Peyer's patch (tissue), 4 donors: Measurements from ENCODE around the gene ZNF853. TPM values are rescaled to one million over a fixed set of nuclear protein-coding genes. Genes with fewer than 3 reads are reported as not detected.
"Not testable (repeated sequence)": the region's sequence is repeated elsewhere in the genome, so short reads cannot be mapped to it uniquely, and the experiment has no call there.

ENCODE experiments used
- DNase-seq, 3 donors: peaks; one replicate each; pipeline ENCODE4 v3.0.0-alpha.2; 2017 to 2019
- H3K27ac ChIP-seq, 4 donors: fragments of 200-600 bp; sonication (generic); one replicate each; pipeline ENCODE4 v1.5.1; 2016 to 2019
- H3K27me3 ChIP-seq, 2 donors: fragments of 200-600 bp; sonication (generic); one replicate each; pipeline ENCODE4 v1.5.1; 2019
- H3K36me3 ChIP-seq, 3 donors: fragments of 200-600 bp; sonication (generic); one replicate each; pipeline ENCODE4 v1.5.1; 2016 to 2019
- H3K4me1 ChIP-seq, 4 donors: fragments of 200-600 bp; sonication (generic); one replicate each; pipeline ENCODE4 v1.5.1; 2016 to 2019
- H3K4me3 ChIP-seq, 4 donors: fragments of 200-600 bp; sonication (generic); 1 replicate in 3 of 4; 2 replicates in 1 of 4; pipeline ENCODE4 v1.5.1; 2016 to 2019; ENCODE audit warnings: mild to moderate bottlenecking in 1 of 4
- H3K9me3 ChIP-seq, 4 donors: fragments of 200-600 bp; sonication (generic); one replicate each; pipeline ENCODE4 v1.5.1; 2016 to 2019; ENCODE audit warnings: mild to moderate bottlenecking in 1 of 4
- CTCF ChIP-seq, 6 experiments: fragments of 450-650 bp in 4 of 6; fragments of 200-600 bp in 2 of 6; sonication (generic) in 1 of 6; IDR thresholded peaks; one replicate each; pipeline ENCODE4 v1.5.1; 2017 to 2019; ENCODE audit warnings: antibody characterized with exemption in 6 of 6, mild to moderate bottlenecking in 3 of 6, moderate library complexity in 1 of 6
- POLR2A ChIP-seq, 2 donors: fragments of 450-650 bp; IDR thresholded peaks; one replicate each; pipeline ENCODE4 v1.5.1; 2017; ENCODE audit warnings: antibody characterized with exemption in 2 of 2, mild to moderate bottlenecking in 2 of 2, moderate library complexity in 2 of 2
- total RNA-seq, 4 donors: library from RNA; depleted of rRNA; stranded (reverse); fragments of >200 nt; gene quantifications; one replicate each; pipeline ENCODE4 v1.1.0, GENCODE V29; 2016

Gene ZNF853
- total RNA-seq, 4 donors from 2014 or later = 1.1 to 8.3 (median 2.5) TPM

- Histone ChIP-seq H3K27ac (no peak overlapping the region), H3K4me1 (peaks cover 0 to 6% (median 0%) of the 10 kb centered on the region in 4 donors), H3K4me3 (peak overlapping the region; percentile 51 to 94 (median 72)), H3K27me3 (no peaks in the 10 kb centered on the region), H3K36me3 (peaks cover 0 to 15% (median 0%) of the 10 kb centered on the region in 3 donors), H3K9me3 (no peaks in the 10 kb centered on the region)
- TF ChIP-seq CTCF (IDR thresholded peaks at IDR 0.05) (no peak), POLR2A (IDR thresholded peaks at IDR 0.05) (no peak)
- DNase-seq = no peak
These were observed 39.2 kb upstream of the ZNF853 start for GRCh38 chr7:6576024-6576866.

- DNase-seq = peak in 1 of 3 donors; percentile 50
- H3K27ac ChIP-seq = peak overlapping the region; percentile 84 to 97 (median 88)
- peak overlapping the region; percentile 51 to 94 (median 72) for H3K4me3 ChIP-seq
- not testable (repeated sequence) for H3K27me3 ChIP-seq, H3K9me3 ChIP-seq, H3K4me1 ChIP-seq
- H3K36me3 ChIP-seq = peaks cover 0 to 22% (median 0%) of the 10 kb centered on the region in 3 donors
These were observed 38.5 kb upstream of the ZNF853 start for GRCh38 chr7:6576867-6577368.

- peaks cover 0 to 27% (median 0%) of the 10 kb centered on the region in 3 donors for H3K36me3 ChIP-seq
- TF ChIP-seq CTCF (IDR thresholded peaks at IDR 0.05) (no peak), POLR2A (IDR thresholded peaks at IDR 0.05) (peak; percentile 91)
These were observed 37.9 kb upstream of the ZNF853 start, which contains the start of gene ZDHHC4 for GRCh38 chr7:6577369-6578113. Gene ZDHHC4, plus strand, starts transcription at chr7:6577454. Its CDS starts 3,108 bp downstream, at chr7:6580562.

GRCh38 chr7:6578114-6579084 lies 37.0 kb upstream of the ZNF853 start:
- Histone ChIP-seq H3K36me3 (peaks cover 0 to 36% (median 0%) of the 10 kb centered on the region in 3 donors), H3K4me3 (peak overlapping the region in 3 of 4 donors; percentile 51 to 94 (median 70)), H3K4me1 (peaks cover 0 to 6% (median 0%) of the 10 kb centered on the region in 4 donors), H3K27ac (peak overlapping the region; percentile 84 to 97 (median 88)), H3K9me3 (no peaks in the 10 kb centered on the region), H3K27me3 (no peaks in the 10 kb centered on the region)
- no peak for TF ChIP-seq CTCF (IDR thresholded peaks at IDR 0.05)
- no peak for TF ChIP-seq POLR2A (IDR thresholded peaks at IDR 0.05)
- DNase-seq = no peak

More at GRCh38 chr7:6577369-6578113, 37.9 kb upstream of the ZNF853 start, which contains the start of gene ZDHHC4:
- Histone ChIP-seq H3K27ac (peak within 1 kb of the TSS; percentile 84 to 97 (median 88)), H3K27me3 (no peaks in the 10 kb centered on the region), H3K9me3 (no peaks in the 10 kb centered on the region), H3K4me1 (peaks cover 0 to 6% (median 0%) of the 10 kb centered on the region in 4 donors), H3K4me3 (peak within 1 kb of the TSS; percentile 51 to 94 (median 72))
- peak; percentile 87 to 94 (median 88) for DNase-seq

- Histone ChIP-seq H3K9me3 (no peaks in the 10 kb centered on the region), H3K27ac (no peak overlapping the region), H3K36me3 (peaks cover 0 to 44% (median 0%) of the 10 kb centered on the region in 3 donors), H3K4me1 (peaks cover 0 to 6% (median 0%) of the 10 kb centered on the region in 4 donors), H3K27me3 (no peaks in the 10 kb centered on the region), H3K4me3 (no peak overlapping the region)
- TF ChIP-seq CTCF (IDR thresholded peaks at IDR 0.05) = peak in 2 of 6 experiments; percentile 10 to 14
- no peak for TF ChIP-seq POLR2A (IDR thresholded peaks at IDR 0.05)
- no peak for DNase-seq
These were observed 36.0 kb upstream of the ZNF853 start for GRCh38 chr7:6579446-6579845.

GRCh38 chr7:6585746-6586432 lies 29.5 kb upstream of the ZNF853 start:
- not testable (repeated sequence) for DNase-seq, H3K27ac ChIP-seq, H3K9me3 ChIP-seq, H3K4me3 ChIP-seq, H3K27me3 ChIP-seq
- peaks cover 0 to 12% (median 5%) of the 10 kb centered on the region in 4 donors for H3K4me1 ChIP-seq
- H3K36me3 ChIP-seq = peaks cover 0 to 47% (median 0%) of the 10 kb centered on the region in 3 donors
